ENCODE measurements around the gene ERN1. TPM values are rescaled to one million over a fixed set of nuclear protein-coding genes. Genes with fewer than 3 reads are reported as not detected.

The ERN1 gene
- total RNA-seq, 1 donor from 2014 or later, result 91.0 TPM

- H3K4me3 Mint-ChIP-seq (ENCODE audit: low read depth), result no peak overlapping the region
- peak overlapping the region; percentile 13 for H3K27ac Mint-ChIP-seq
- no peak for DNase-seq (ENCODE audit: low spot score)
- no peaks in the 10 kb centered on the region for H3K27me3 Mint-ChIP-seq (ENCODE audit: low read depth)
- intact Hi-C loops (cut with micrococcal nuclease), result loop anchor here (5.0 to 10.0 kb wide), 2 partner anchors 58 to 305 kb away; partner anchors contain the start of gene ICAM2
- peaks cover 69% of the 10 kb centered on the region for H3K36me3 Mint-ChIP-seq (ENCODE audit: low read depth)
- no peaks in the 10 kb centered on the region for H3K9me3 Mint-ChIP-seq
- H3K4me1 Mint-ChIP-seq (ENCODE audit: low read depth), result peaks cover 57% of the 10 kb centered on the region
These were observed 49.7 kb downstream of the ERN1 start for GRCh38 chr17:64080174-64080618.

- H3K36me3 Mint-ChIP-seq (ENCODE audit: low read depth), result peaks cover 88% of the 10 kb centered on the region
These were observed 52.6 kb downstream of the ERN1 start for GRCh38 chr17:64077379-64077778.

GRCh38 chr17:64075913-64076312, 54.0 kb downstream of the ERN1 start:
- Mint-ChIP-seq H3K4me1 (ENCODE audit: low read depth) (peaks cover 41% of the 10 kb centered on the region), H3K4me3 (ENCODE audit: low read depth) (no peak overlapping the region), H3K27me3 (ENCODE audit: low read depth) (no peaks in the 10 kb centered on the region), H3K9me3 (peaks cover 2% of the 10 kb centered on the region), H3K36me3 (ENCODE audit: low read depth) (peaks cover 90% of the 10 kb centered on the region), H3K27ac (peak overlapping the region; percentile 35)
- no peak for DNase-seq (ENCODE audit: low spot score)
- intact Hi-C loops (cut with micrococcal nuclease), result no loop called here

More at GRCh38 chr17:64077379-64077778, 52.6 kb downstream of the ERN1 start:
- no peaks in the 10 kb centered on the region for H3K27me3 Mint-ChIP-seq (ENCODE audit: low read depth)
- H3K27ac Mint-ChIP-seq, result peak overlapping the region; percentile 29
- peaks cover 53% of the 10 kb centered on the region for H3K4me1 Mint-ChIP-seq (ENCODE audit: low read depth)
- no peak overlapping the region for H3K4me3 Mint-ChIP-seq (ENCODE audit: low read depth)
- intact Hi-C loops (cut with micrococcal nuclease), result no loop called here
- H3K9me3 Mint-ChIP-seq, result no peaks in the 10 kb centered on the region
- DNase-seq (ENCODE audit: low spot score), result no peak

- DNase-seq (ENCODE audit: low spot score), result no peak
- Mint-ChIP-seq H3K27ac (no peak overlapping the region), H3K4me1 (ENCODE audit: low read depth) (peaks cover 31% of the 10 kb centered on the region), H3K36me3 (ENCODE audit: low read depth) (peaks cover 90% of the 10 kb centered on the region), H3K4me3 (ENCODE audit: low read depth) (no peak overlapping the region), H3K9me3 (peaks cover 10% of the 10 kb centered on the region), H3K27me3 (ENCODE audit: low read depth) (no peaks in the 10 kb centered on the region)
- intact Hi-C loops (cut with micrococcal nuclease), result no loop called here
These were observed 55.1 kb downstream of the ERN1 start for GRCh38 chr17:64074704-64075426.

- Mint-ChIP-seq H3K27ac (peak overlapping the region; percentile 43), H3K4me3 (ENCODE audit: low read depth) (no peak overlapping the region), H3K27me3 (ENCODE audit: low read depth) (no peaks in the 10 kb centered on the region), H3K9me3 (peaks cover 18% of the 10 kb centered on the region), H3K4me1 (ENCODE audit: low read depth) (peaks cover 24% of the 10 kb centered on the region), H3K36me3 (ENCODE audit: low read depth) (peaks cover 90% of the 10 kb centered on the region)
- no peak for DNase-seq (ENCODE audit: low spot score)
- intact Hi-C loops (cut with micrococcal nuclease), result no loop called here
These were observed 55.9 kb downstream of the ERN1 start for GRCh38 chr17:64073771-64074703.

GRCh38 chr17:64071111-64071510, 58.8 kb downstream of the ERN1 start:
- no peak for DNase-seq (ENCODE audit: low spot score)
- H3K36me3 Mint-ChIP-seq (ENCODE audit: low read depth), result peaks cover 92% of the 10 kb centered on the region
- peaks cover 29% of the 10 kb centered on the region for H3K4me1 Mint-ChIP-seq (ENCODE audit: low read depth)
- H3K4me3 Mint-ChIP-seq (ENCODE audit: low read depth), result no peak overlapping the region
- H3K27ac Mint-ChIP-seq, result no peak overlapping the region
- no peaks in the 10 kb centered on the region for H3K27me3 Mint-ChIP-seq (ENCODE audit: low read depth)
- H3K9me3 Mint-ChIP-seq, result peaks cover 26% of the 10 kb centered on the region
- intact Hi-C loops (cut with micrococcal nuclease), result no loop called here

GRCh38 chr17:64070213-64070612, 59.7 kb downstream of the ERN1 start:
- Mint-ChIP-seq H3K4me1 (ENCODE audit: low read depth) (peaks cover 28% of the 10 kb centered on the region), H3K4me3 (ENCODE audit: low read depth) (no peak overlapping the region), H3K9me3 (peaks cover 26% of the 10 kb centered on the region), H3K27ac (no peak overlapping the region), H3K27me3 (ENCODE audit: low read depth) (no peaks in the 10 kb centered on the region), H3K36me3 (ENCODE audit: low read depth) (peaks cover 91% of the 10 kb centered on the region)
- intact Hi-C loops (cut with micrococcal nuclease), result no loop called here
- DNase-seq (ENCODE audit: low spot score), result no peak

- H3K27me3 Mint-ChIP-seq (ENCODE audit: low read depth), result no peaks in the 10 kb centered on the region
- H3K4me1 Mint-ChIP-seq (ENCODE audit: low read depth), result peaks cover 34% of the 10 kb centered on the region
- no peak overlapping the region for H3K4me3 Mint-ChIP-seq (ENCODE audit: low read depth)
- no peak for DNase-seq (ENCODE audit: low spot score)
- peaks cover 26% of the 10 kb centered on the region for H3K9me3 Mint-ChIP-seq
- intact Hi-C loops (cut with micrococcal nuclease), result loop anchor here (10.0 kb wide), 1 partner anchor 136 kb away; no protein-coding TSS in a partner anchor
- no peak overlapping the region for H3K27ac Mint-ChIP-seq
- H3K36me3 Mint-ChIP-seq (ENCODE audit: low read depth), result peaks cover 93% of the 10 kb centered on the region
These were observed 60.8 kb downstream of the ERN1 start for GRCh38 chr17:64069143-64069542.

- H3K4me1 Mint-ChIP-seq (ENCODE audit: low read depth), result peaks cover 44% of the 10 kb centered on the region
- peaks cover 26% of the 10 kb centered on the region for H3K9me3 Mint-ChIP-seq
- H3K4me3 Mint-ChIP-seq (ENCODE audit: low read depth), result peak overlapping the region; percentile 54
- peaks cover 98% of the 10 kb centered on the region for H3K36me3 Mint-ChIP-seq (ENCODE audit: low read depth)
- peak overlapping the region; percentile 82 for H3K27ac Mint-ChIP-seq
- H3K27me3 Mint-ChIP-seq (ENCODE audit: low read depth), result no peaks in the 10 kb centered on the region
- DNase-seq (ENCODE audit: low spot score), result no peak
- intact Hi-C loops (cut with micrococcal nuclease), result loop anchor here (10.0 kb wide), 1 partner anchor 137 kb away; no protein-coding TSS in a partner anchor
These were observed 62.3 kb downstream of the ERN1 start for GRCh38 chr17:64067657-64068056.

- Mint-ChIP-seq H3K4me1 (ENCODE audit: low read depth) (peaks cover 52% of the 10 kb centered on the region), H3K36me3 (ENCODE audit: low read depth) (peaks cover 95% of the 10 kb centered on the region), H3K4me3 (ENCODE audit: low read depth) (peak overlapping the region; percentile 59), H3K9me3 (peaks cover 26% of the 10 kb centered on the region), H3K27ac (peak overlapping the region; percentile 82), H3K27me3 (ENCODE audit: low read depth) (no peaks in the 10 kb centered on the region)
- DNase-seq (ENCODE audit: low spot score), result no peak
- intact Hi-C loops (cut with micrococcal nuclease), result loop anchor here (10.0 kb wide), 1 partner anchor 138 kb away; no protein-coding TSS in a partner anchor
These were observed 63.2 kb downstream of the ERN1 start for GRCh38 chr17:64066716-64067115.

GRCh38 chr17:64065161-64065560, 64.8 kb downstream of the ERN1 start:
- DNase-seq (ENCODE audit: low spot score), result no peak
- peaks cover 95% of the 10 kb centered on the region for H3K36me3 Mint-ChIP-seq (ENCODE audit: low read depth)
- no peaks in the 10 kb centered on the region for H3K27me3 Mint-ChIP-seq (ENCODE audit: low read depth)
- peaks cover 68% of the 10 kb centered on the region for H3K4me1 Mint-ChIP-seq (ENCODE audit: low read depth)
- H3K9me3 Mint-ChIP-seq, result peaks cover 19% of the 10 kb centered on the region
- intact Hi-C loops (cut with micrococcal nuclease), result loop anchor here (10.0 kb wide), 1 partner anchor 140 kb away; no protein-coding TSS in a partner anchor
- H3K27ac Mint-ChIP-seq, result no peak overlapping the region
- H3K4me3 Mint-ChIP-seq (ENCODE audit: low read depth), result no peak overlapping the region

GRCh38 chr17:64064331-64064730, 65.6 kb downstream of the ERN1 start:
- Mint-ChIP-seq H3K4me3 (ENCODE audit: low read depth) (no peak overlapping the region), H3K4me1 (ENCODE audit: low read depth) (peaks cover 76% of the 10 kb centered on the region), H3K36me3 (ENCODE audit: low read depth) (peaks cover 95% of the 10 kb centered on the region), H3K9me3 (peaks cover 11% of the 10 kb centered on the region), H3K27me3 (ENCODE audit: low read depth) (no peaks in the 10 kb centered on the region), H3K27ac (peak overlapping the region; percentile 62)
- no peak for DNase-seq (ENCODE audit: low spot score)
- intact Hi-C loops (cut with micrococcal nuclease), result loop anchor here (10.0 kb wide), 1 partner anchor 140 kb away; no protein-coding TSS in a partner anchor

All from activated T-helper 2 cell treated with anti-CD3 and anti-CD28 coated beads, Interferon-gamma antibody, Interleukin-2, Interleukin-4, amounts not matched to agents 10 μg/mL and 5 μg/mL and 100 μg/mL, durations not matched to agents 14 hours and 24 hours and 36 hours (primary cell).